Choroid plexus epithelial cell (primary cell): Measurements from ENCODE around the gene HIVEP3.

Source experiments
- DNase-seq: peaks from one replicate; pipeline ENCODE4 v3.0.0-alpha.2; 2010; ENCODE audit warnings: low read depth
- H3K4me3 ChIP-seq: 2 replicates; pipeline ENCODE4 v1.5.1; 2011; ENCODE audit warnings: low read depth, mild to moderate bottlenecking, control low read depth, low read length, moderate library complexity
- TF ChIP-seq, protein P1 (sequence below): conservative IDR thresholded peaks from 2 replicates; pipeline ENCODE4 v1.5.1; 2011; ENCODE audit warnings: low read depth, mild to moderate bottlenecking, control low read depth, inconsistent platforms, low read length, moderate library complexity

HIVEP3 gene

DNA sequence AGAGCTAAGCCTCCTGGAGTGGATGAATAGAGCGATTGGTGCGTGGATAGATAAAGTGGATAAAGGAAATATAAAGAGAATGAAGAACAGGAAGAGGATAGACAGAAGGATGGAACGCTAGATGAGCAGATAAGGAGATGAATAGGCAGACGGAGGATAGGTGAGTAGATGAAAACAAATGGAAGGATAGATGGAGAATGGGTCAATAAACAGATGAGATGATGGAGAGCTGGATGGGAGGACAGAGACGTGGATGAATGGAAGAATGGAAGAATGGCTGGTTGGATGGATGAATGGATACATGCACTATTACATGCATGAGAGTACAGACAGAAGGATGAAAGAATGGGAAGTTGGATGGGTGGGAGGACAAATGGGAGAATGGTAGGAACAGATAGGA is 399.1 kb downstream of the HIVEP3 start:
- no peak overlapping the region for H3K4me3 ChIP-seq
- TF ChIP-seq, protein P1, sequence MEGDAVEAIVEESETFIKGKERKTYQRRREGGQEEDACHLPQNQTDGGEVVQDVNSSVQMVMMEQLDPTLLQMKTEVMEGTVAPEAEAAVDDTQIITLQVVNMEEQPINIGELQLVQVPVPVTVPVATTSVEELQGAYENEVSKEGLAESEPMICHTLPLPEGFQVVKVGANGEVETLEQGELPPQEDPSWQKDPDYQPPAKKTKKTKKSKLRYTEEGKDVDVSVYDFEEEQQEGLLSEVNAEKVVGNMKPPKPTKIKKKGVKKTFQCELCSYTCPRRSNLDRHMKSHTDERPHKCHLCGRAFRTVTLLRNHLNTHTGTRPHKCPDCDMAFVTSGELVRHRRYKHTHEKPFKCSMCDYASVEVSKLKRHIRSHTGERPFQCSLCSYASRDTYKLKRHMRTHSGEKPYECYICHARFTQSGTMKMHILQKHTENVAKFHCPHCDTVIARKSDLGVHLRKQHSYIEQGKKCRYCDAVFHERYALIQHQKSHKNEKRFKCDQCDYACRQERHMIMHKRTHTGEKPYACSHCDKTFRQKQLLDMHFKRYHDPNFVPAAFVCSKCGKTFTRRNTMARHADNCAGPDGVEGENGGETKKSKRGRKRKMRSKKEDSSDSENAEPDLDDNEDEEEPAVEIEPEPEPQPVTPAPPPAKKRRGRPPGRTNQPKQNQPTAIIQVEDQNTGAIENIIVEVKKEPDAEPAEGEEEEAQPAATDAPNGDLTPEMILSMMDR = no peak
- DNase-seq = no peak

DNA sequence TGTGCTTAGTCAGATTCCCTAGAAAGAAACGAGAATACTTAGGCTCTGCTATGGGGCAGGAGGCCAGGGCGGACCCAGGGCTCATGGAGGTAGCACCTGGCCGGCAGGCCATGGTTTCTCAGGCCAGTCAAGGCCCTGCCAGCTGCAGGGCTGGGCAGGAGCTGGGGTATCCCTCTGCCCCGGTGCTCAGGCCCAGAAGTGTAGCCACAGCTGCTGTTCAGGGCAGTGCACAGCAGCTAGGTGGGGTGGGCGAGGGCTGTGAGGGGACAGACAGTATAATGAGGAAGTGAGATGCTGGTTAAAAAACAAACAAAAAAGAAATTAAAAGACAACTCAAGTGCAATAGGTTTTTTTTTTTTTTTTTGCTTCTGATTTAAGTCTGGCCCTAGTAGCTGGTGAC is 400.3 kb downstream of the HIVEP3 start:
- H3K4me3 ChIP-seq = no peak overlapping the region
- TF ChIP-seq, protein P1 = no peak
- DNase-seq = no peak

DNA sequence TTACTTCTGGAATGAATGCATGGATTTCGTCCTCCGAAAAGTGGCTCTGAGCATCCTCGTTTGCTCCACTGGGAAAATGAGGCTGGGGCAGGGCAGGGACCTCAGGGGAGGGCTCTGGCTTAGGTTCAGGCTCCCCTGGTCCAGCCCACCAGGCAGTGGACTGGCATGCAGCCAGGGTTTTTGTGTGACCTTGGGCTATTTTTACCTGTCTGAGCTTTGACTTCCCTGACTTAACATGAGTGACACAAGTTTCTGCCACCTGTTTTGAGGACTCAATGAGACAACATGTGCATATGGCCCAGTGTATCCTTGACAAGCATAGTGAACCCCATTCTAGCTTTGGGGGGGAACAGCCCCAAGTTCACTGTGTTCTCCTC is 401.7 kb downstream of the HIVEP3 start:
- no peak for DNase-seq
- no peak overlapping the region for H3K4me3 ChIP-seq
- TF ChIP-seq, protein P1 = no peak

DNA sequence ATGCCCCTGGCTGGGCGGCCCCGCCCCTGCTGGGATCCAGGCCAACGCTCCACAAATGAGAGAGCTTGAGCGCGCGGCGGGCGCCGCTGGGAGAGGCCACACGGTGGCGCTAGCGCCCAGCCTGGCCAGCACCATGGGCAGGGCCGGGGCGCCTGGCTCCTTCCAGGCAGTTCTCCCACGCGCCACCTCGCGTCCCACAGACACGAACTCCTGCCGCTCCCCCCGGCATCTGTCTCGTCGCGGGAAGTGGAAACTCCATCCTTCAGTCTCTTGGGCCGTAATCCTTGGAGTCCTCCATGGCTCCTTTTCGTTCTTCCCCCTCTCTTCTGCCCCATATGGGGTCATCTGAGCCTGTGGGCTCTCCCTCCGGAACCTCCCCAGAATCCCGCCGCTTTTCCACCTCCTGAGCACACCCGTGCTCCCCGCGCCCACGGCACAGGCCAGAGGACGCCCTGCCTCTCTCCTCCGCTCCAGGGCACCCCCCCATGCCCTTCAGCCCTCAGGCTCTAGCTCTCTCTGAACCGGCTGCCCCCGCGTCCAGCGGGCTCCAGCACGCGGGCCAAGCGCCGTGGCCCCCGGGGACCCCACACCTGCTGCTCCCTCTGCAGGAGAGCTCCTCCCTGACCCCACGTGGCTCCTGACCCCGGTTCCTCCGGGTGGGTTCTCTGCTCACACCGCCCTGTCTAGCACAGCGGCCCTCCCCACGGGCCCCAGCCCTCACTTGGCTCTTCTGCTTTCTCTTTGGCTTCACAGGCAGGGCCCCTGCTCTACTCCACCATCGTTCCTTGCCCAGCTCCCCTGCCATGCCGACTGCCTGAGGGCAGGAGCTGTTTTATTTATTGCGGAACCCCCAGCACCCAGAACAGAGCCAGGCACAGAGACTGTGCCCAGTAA is 402.3 kb downstream of the HIVEP3 start:
- H3K4me3 ChIP-seq = peak overlapping the region; percentile 54
- DNase-seq = peak; percentile 89
- TF ChIP-seq, protein P1 = peak; percentile 68

DNA sequence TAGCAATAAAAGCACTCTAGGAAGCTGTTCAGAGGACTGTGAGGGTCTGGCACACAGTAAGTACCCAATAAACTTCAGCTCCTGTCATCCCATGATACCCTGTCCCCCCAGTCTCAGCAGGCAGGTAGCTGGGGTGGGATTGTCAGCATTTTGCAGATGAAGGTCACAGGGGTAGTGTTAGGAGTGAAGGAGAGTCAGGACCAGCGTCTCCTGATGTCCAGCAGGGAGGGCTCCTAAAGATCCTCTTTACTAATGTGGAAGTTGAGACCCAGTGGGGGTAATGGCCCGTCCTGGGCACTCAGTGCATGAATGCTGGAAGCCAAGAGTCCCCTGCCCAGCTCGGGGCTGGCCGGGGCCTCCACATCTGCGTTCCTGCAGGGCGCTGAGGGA is 402.9 kb downstream of the HIVEP3 start:
- H3K4me3 ChIP-seq = no peak overlapping the region
- no peak for DNase-seq
- TF ChIP-seq, protein P1 = no peak

DNA sequence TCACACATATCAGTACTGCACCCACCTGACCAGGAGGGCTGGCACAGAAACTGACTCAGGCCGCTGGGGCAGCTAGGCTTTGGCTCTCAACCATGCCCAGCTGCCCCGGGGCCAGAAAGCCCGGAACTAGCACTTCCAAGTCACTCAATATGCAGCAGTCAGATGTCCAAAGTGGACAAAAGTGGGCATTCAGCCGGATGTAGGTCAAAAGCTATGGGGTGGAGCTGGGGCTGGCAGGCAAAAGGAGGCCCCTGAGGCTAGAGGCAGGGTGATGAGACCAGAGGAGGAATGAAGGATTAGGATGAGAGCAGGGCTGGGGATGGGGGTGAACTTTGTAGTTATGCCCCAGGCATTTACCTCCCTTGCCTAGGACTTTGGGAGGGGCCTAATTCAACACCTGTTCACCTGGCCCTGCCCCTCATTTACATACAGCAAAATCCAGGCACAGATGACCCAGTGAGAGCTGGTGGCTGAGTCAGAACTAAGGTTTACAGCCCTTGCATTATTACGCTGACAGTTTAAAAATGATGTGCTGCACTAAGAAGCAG is 403.5 kb downstream of the HIVEP3 start:
- no peak for DNase-seq
- H3K4me3 ChIP-seq = no peak overlapping the region
- TF ChIP-seq, protein P1 = no peak

DNA sequence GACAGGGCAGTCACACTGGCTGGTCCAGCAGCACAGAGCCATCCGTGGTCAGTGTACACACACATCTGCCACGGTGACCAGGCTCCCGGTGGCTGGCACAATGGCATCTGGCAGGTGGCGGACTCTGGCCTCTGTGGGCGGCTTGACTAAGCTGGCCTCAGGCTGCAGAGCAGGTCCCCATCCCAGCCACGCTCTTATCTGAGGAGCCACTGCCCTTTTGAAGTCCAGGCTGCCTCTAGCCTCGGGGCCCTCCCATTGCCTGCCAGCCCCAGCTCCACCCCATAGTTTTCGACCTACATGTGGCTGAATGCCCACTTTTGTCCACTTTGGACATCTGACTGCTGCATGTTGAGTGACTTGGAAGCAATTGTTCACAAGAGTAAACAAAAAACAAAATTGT is 404.3 kb downstream of the HIVEP3 start:
- H3K4me3 ChIP-seq = no peak overlapping the region
- TF ChIP-seq, protein P1 = no peak
- DNase-seq = no peak
